Endothelial cell of umbilical vein (primary cell): ENCODE measurements around the gene TXNL4A. TPM values are rescaled to one million over a fixed set of nuclear protein-coding genes. Genes with fewer than 3 reads are reported as not detected.

Experiments used
- BruUV-seq: library from RNA; stranded (reverse); fragments of 400-500 nt; replicated peaks from 2 replicates; lab custom pipeline; 2021; lab: Mats Ljungman, UMichigan
- CTCF ChIA-PET: fragments of 300-600, 350-600 bp; sonication (Branson Sonifier 250); formaldehyde crosslinking; loops from one replicate; lab custom pipeline; 2021; ENCODE audit warnings: antibody characterized with exemption, inconsistent platforms; lab: Charles Lee
- POLR2A ChIA-PET: fragments of 300-600, 350-600 bp; sonication (Branson Sonifier 250); formaldehyde crosslinking; loops from one replicate; lab custom pipeline; 2021; ENCODE audit warnings: antibody characterized with exemption, inconsistent platforms; lab: Charles Lee
- DNase-seq: peaks from one replicate; pipeline ENCODE4 v3.0.0-alpha.2; 2011; ENCODE audit warnings: low read depth, low spot score
- FAIRE-seq: peaks from 2 replicates; lab custom pipeline; 2011; peaks lifted over from hg19 to GRCh38; lab: Jason Lieb, UNC
- H2AFZ ChIP-seq: 2 replicates; pipeline ENCODE4 v1.6.0; 2012; ENCODE audit warnings: low read depth, low read length, control low read depth, inconsistent platforms
- H3K27ac ChIP-seq: 2 replicates; pipeline ENCODE4 v1.5.1; 2011; ENCODE audit warnings: low read depth, mild to moderate bottlenecking, control low read depth, low read length, moderate library complexity; ENCODE audit not compliant: insufficient read depth
- H3K27me3 ChIP-seq, 2 experiments: 2 replicates each; pipeline versions ENCODE4 v1.6.0 to v1.6.1; 2011; ENCODE audit warnings: low read length in 2 of 2, mixed read lengths in 1 of 2; ENCODE audit not compliant: control insufficient read depth in 2 of 2, insufficient read depth in 2 of 2
- H3K36me3 ChIP-seq, 2 experiments: 2 replicates in 1 of 2; 3 replicates in 1 of 2; pipeline ENCODE4 v1.5.1; 2011; ENCODE audit warnings: low read length in 2 of 2, mild to moderate bottlenecking in 1 of 2, moderate library complexity in 1 of 2; ENCODE audit not compliant: control insufficient read depth in 2 of 2, insufficient read depth in 2 of 2; ENCODE audit errors: extremely low read depth in 1 of 2
- H3K4me1 ChIP-seq: 3 replicates; pipeline ENCODE4 v1.5.1; 2011; ENCODE audit warnings: mild to moderate bottlenecking, low read length; ENCODE audit not compliant: control insufficient read depth, insufficient read depth; ENCODE audit errors: extremely low read depth
- H3K4me2 ChIP-seq: 2 replicates; pipeline ENCODE4 v1.6.1; 2011; ENCODE audit warnings: low read length, control low read depth, mixed read lengths; ENCODE audit not compliant: insufficient read depth
- H3K4me3 ChIP-seq, 3 experiments: fragments of 200-600 bp in 1 of 3; sonication (generic), shearing (Covaris generic) in 1 of 3; replicated peaks in 1 of 3; 2 replicates each; pipeline ENCODE4 v1.5.1; 2011 to 2016; ENCODE audit warnings: control low read depth in 3 of 3, low read length in 3 of 3, mild to moderate bottlenecking in 2 of 3, inconsistent platforms in 1 of 3, low read depth in 1 of 3, moderate library complexity in 1 of 3; ENCODE audit not compliant: insufficient read depth in 1 of 3
- H3K79me2 ChIP-seq: 2 replicates; pipeline ENCODE4 v1.6.0; 2012; ENCODE audit warnings: low read length, inconsistent platforms; ENCODE audit not compliant: control insufficient read depth, insufficient read depth
- H3K9ac ChIP-seq: replicated peaks from 2 replicates; pipeline ENCODE3; 2011; ENCODE audit warnings: low read length, control low read depth; ENCODE audit not compliant: insufficient read depth; ENCODE audit errors: extremely low read depth
- H3K9me1 ChIP-seq: replicated peaks from 3 replicates; pipeline ENCODE4 v1.6.0; 2011; ENCODE audit warnings: mild to moderate bottlenecking, low read length; ENCODE audit not compliant: control insufficient read depth, insufficient read depth; ENCODE audit errors: extremely low read depth
- H3K9me3 ChIP-seq: replicated peaks from 2 replicates; pipeline ENCODE4 v1.5.1; 2012; ENCODE audit warnings: low read length, inconsistent platforms; ENCODE audit not compliant: control insufficient read depth, insufficient read depth
- H4K20me1 ChIP-seq: replicated peaks from 2 replicates; pipeline ENCODE3; 2011; ENCODE audit warnings: mild to moderate bottlenecking, low read length; ENCODE audit not compliant: control insufficient read depth, insufficient read depth; ENCODE audit errors: extremely low read depth
- EZH2 ChIP-seq: IDR thresholded peaks from 2 replicates; pipeline ENCODE4 v1.6.1; 2012; ENCODE audit warnings: borderline replicate concordance, low read depth, mild to moderate bottlenecking, moderate library complexity, low read length, inconsistent platforms; ENCODE audit not compliant: severe bottlenecking
- FOS ChIP-seq: IDR thresholded peaks from 2 replicates; pipeline ENCODE4 v1.6.1; 2011; ENCODE audit warnings: mild to moderate bottlenecking, low read length, moderate library complexity, borderline replicate concordance; ENCODE audit not compliant: insufficient read depth
- GATA2 ChIP-seq: IDR thresholded peaks from 2 replicates; pipeline ENCODE4 v1.7.0; 2011; ENCODE audit warnings: low read depth, mild to moderate bottlenecking, moderate library complexity, mixed read lengths, low read length; ENCODE audit not compliant: insufficient read length, insufficient read depth
- JUN ChIP-seq: IDR thresholded peaks from 2 replicates; pipeline ENCODE4 v1.6.1; 2011; ENCODE audit warnings: borderline replicate concordance, low read depth; ENCODE audit not compliant: insufficient read length, insufficient read depth
- MYC ChIP-seq: IDR thresholded peaks from one replicate; pipeline ENCODE4 v1.6.1; 2011; ENCODE audit warnings: mild to moderate bottlenecking, low read depth, low read length
- POLR2A ChIP-seq: IDR thresholded peaks from 2 replicates; pipeline ENCODE4 v1.6.1; 2012; ENCODE audit warnings: low read depth, mild to moderate bottlenecking, control low read depth, low read length
- POLR2AphosphoS5 ChIP-seq: IDR thresholded peaks from 2 replicates; pipeline ENCODE4 v1.6.1; 2012; ENCODE audit warnings: low read depth, mild to moderate bottlenecking, control low read depth, low read length, moderate library complexity; ENCODE audit not compliant: insufficient read depth
- dilution Hi-C: fragments of 300-500 bp; cut with MboI; formaldehyde crosslinking; loops from one replicate; pipeline ENCODE4 v1.15.0; 2019; ENCODE audit warnings: low sequenced_read_pairs; ENCODE audit not compliant: extremely low pct_ligation_motif_present
- intact Hi-C: fragments of 100-400 bp; cut with micrococcal nuclease; formaldehyde crosslinking; loops from one replicate; pipeline ENCODE4 v1.10.0; 2022
- polyA plus RNA-seq, 4 experiments: library from polyadenylated mRNA; depleted of rRNA in 3 of 4; stranded (reverse) in 3 of 4; unstranded in 1 of 4; fragments of >200 nt; gene quantifications; 2 replicates each; pipeline versions ENCODE4 v1.2.1 to v1.2.3, GENCODE V29; 2011 to 2012; ENCODE audit warnings: missing spikeins in 1 of 4
- total RNA-seq: library from RNA; stranded (reverse); gene quantifications from 2 replicates; pipeline ENCODE4 v1.2.3, GENCODE V29; 2021
- TF ChIP-seq, protein P1 (sequence below): IDR thresholded peaks from 2 replicates; pipeline ENCODE4 v1.6.1; 2011; ENCODE audit not compliant: insufficient read depth, insufficient read length
- TF ChIP-seq, protein P2 (sequence below), 2 donors: IDR thresholded peaks; 1 replicate in 1 of 2; 2 replicates in 1 of 2; pipeline ENCODE4 v1.5.1; 2011; ENCODE audit warnings: low read length in 2 of 2, mild to moderate bottlenecking in 2 of 2, moderate library complexity in 2 of 2, control low read depth in 1 of 2, inconsistent platforms in 1 of 2, low read depth in 1 of 2; ENCODE audit not compliant: insufficient read depth in 1 of 2; ENCODE audit errors: extremely low read depth in 1 of 2

The TXNL4A gene
- total and polyA plus RNA-seq, 2 donors (not counting 3 experiments of a cell fraction or from before 2014, with no cell fraction given) = 148 to 172 TPM

DNA sequence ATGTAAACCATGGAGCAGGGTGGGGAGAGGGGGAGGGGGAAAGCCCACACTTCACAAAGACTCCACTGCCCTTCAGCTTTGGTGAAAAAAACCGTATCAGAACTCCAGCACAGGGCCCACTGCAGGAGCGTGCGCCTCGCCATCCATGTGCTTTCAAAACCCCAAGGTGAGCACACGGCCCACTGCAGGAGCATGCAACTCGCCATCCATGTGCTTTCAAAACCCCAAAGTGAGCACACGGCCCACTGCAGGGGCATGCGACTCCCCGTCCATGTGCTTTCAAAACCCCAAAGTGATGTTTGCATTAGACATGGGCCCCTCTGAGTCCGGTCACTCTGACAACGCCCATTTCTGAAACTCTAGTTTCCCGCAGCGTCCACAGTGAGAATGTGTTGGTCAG is 7.8 kb downstream of the TXNL4A start:
- Histone ChIP-seq H3K4me1 (no peaks in the 10 kb centered on the region), H3K79me2 (peaks cover 98% of the 10 kb centered on the region), H3K9me3 (no peaks in the 10 kb centered on the region), H3K9me1 (no peaks in the 10 kb centered on the region), H3K9ac (no peak overlapping the region), H3K27me3 (no peaks in the 10 kb centered on the region), H3K4me3 (no peak overlapping the region), H3K4me2 (no peak overlapping the region), H3K36me3 (peaks cover 8 to 9% of the 10 kb centered on the region in 2 experiments), H4K20me1 (no peaks in the 10 kb centered on the region), H2AFZ (no peak overlapping the region), H3K27ac (no peak overlapping the region)
- CTCF ChIA-PET = no interaction called here
- TF ChIP-seq, protein P1, sequence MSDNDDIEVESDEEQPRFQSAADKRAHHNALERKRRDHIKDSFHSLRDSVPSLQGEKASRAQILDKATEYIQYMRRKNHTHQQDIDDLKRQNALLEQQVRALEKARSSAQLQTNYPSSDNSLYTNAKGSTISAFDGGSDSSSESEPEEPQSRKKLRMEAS = peak; percentile 15
- TF ChIP-seq GATA2 (no peak), POLR2A (no peak), POLR2AphosphoS5 (no peak)
- dilution Hi-C loops = no loop called here
- intact Hi-C loops = no loop called here
- no TSS peak for BruUV-seq
- DNase-seq (no peak), FAIRE-seq (no peak)
- POLR2A ChIA-PET = no interaction called here

DNA sequence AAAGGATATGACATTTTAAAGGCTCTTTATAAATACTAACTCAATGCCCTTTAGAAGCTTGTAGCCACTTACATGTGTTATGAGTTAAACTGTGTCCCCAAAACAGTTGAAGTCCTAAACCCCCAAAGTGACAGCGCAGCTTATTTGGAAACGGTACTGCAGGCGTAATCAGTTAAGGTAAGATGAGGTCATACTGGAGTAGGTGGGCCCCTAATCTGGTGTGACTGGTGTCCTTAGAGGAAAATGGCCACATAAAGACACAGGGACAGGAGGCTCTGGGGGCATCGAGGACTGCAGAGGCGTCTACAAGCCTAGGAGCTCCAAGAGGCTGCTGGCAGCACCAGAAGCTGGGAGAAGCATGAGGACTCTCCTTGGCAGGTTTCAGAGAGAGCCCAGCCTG is 8.5 kb downstream of the TXNL4A start:
- ChIA-PET CTCF (no interaction called here), POLR2A (no interaction called here)
- H4K20me1 ChIP-seq = no peaks in the 10 kb centered on the region
- peaks cover 6 to 9% of the 10 kb centered on the region in 2 experiments for H3K36me3 ChIP-seq
- no peaks in the 10 kb centered on the region for H3K9me1 ChIP-seq
- TF ChIP-seq FOS = no peak
- TF ChIP-seq JUN = no peak
- TF ChIP-seq MYC = no peak
- TF ChIP-seq, protein P1 = no peak
- no peak for TF ChIP-seq GATA2
- no peak for TF ChIP-seq EZH2
- TF ChIP-seq POLR2A = no peak
- TF ChIP-seq, protein P2, sequence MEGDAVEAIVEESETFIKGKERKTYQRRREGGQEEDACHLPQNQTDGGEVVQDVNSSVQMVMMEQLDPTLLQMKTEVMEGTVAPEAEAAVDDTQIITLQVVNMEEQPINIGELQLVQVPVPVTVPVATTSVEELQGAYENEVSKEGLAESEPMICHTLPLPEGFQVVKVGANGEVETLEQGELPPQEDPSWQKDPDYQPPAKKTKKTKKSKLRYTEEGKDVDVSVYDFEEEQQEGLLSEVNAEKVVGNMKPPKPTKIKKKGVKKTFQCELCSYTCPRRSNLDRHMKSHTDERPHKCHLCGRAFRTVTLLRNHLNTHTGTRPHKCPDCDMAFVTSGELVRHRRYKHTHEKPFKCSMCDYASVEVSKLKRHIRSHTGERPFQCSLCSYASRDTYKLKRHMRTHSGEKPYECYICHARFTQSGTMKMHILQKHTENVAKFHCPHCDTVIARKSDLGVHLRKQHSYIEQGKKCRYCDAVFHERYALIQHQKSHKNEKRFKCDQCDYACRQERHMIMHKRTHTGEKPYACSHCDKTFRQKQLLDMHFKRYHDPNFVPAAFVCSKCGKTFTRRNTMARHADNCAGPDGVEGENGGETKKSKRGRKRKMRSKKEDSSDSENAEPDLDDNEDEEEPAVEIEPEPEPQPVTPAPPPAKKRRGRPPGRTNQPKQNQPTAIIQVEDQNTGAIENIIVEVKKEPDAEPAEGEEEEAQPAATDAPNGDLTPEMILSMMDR (IDR thresholded peaks at IDR 0.05; ENCODE audit: extremely low read depth in 1 of 2, insufficient read depth in 1 of 2, low read depth in 1 of 2, low read length in 2 of 2) = no peak
- no peak for TF ChIP-seq POLR2AphosphoS5
- no peak overlapping the region for H3K4me2 ChIP-seq
- H3K9ac ChIP-seq = no peak overlapping the region
- no peak for FAIRE-seq
- H3K4me3 ChIP-seq = no peak overlapping the region
- no peak overlapping the region for H2AFZ ChIP-seq
- dilution Hi-C loops (no loop called here), intact Hi-C loops (no loop called here)
- H3K9me3 ChIP-seq = no peaks in the 10 kb centered on the region
- no peak overlapping the region for H3K27ac ChIP-seq
- no peak for DNase-seq
- peaks cover 98% of the 10 kb centered on the region for H3K79me2 ChIP-seq
- H3K4me1 ChIP-seq = no peaks in the 10 kb centered on the region
- H3K27me3 ChIP-seq = no peaks in the 10 kb centered on the region
- no TSS peak for BruUV-seq
